Activated T-helper 17 cell treated with anti-CD3 and anti-CD28 coated beads, Interleukin-2, amount 50 U/mL, for 72 hours (primary cell): ENCODE results near the gene MPP4. TPM values are rescaled to one million over a fixed set of nuclear protein-coding genes. Genes with fewer than 3 reads are reported as not detected.

Experiments
- ATAC-seq: fragments of 150-1000 bp; cut with Tn5 transposase; replicated peaks from 2 replicates; pipeline ENCODE4 v1.10.0; 2021; ENCODE audit warnings: mild to moderate bottlenecking, moderate library complexity
- H3K27ac Mint-ChIP-seq: one replicate; pipeline ENCODE4 v1.8.0; 2022; ENCODE audit warnings: mixed read lengths
- H3K27me3 Mint-ChIP-seq: one replicate; pipeline ENCODE4 v1.8.0; 2022; ENCODE audit warnings: mixed read lengths
- H3K36me3 Mint-ChIP-seq: one replicate; pipeline ENCODE4 v1.8.0; 2022; ENCODE audit warnings: low read depth, mild to moderate bottlenecking, mixed read lengths
- H3K4me1 Mint-ChIP-seq: one replicate; pipeline ENCODE4 v1.8.0; 2022; ENCODE audit warnings: mixed read lengths
- H3K4me3 Mint-ChIP-seq: one replicate; pipeline ENCODE4 v1.8.0; 2022; ENCODE audit warnings: mild to moderate bottlenecking, mixed read lengths
- H3K9me3 Mint-ChIP-seq: one replicate; pipeline ENCODE4 v1.8.0; 2022; ENCODE audit warnings: mixed read lengths
- total RNA-seq, 2 donors: library from RNA; stranded (reverse); gene quantifications; one replicate each; pipeline ENCODE4 v1.2.3, GENCODE V29; 2022

Gene MPP4
- total RNA-seq, 2 donors from 2014 or later, result not detected

- Mint-ChIP-seq H3K36me3 (no peaks in the 10 kb centered on the region), H3K4me1 (no peaks in the 10 kb centered on the region), H3K27ac (no peak overlapping the region), H3K9me3 (no peaks in the 10 kb centered on the region), H3K27me3 (peaks cover 27% of the 10 kb centered on the region), H3K4me3 (no peak overlapping the region)
- no peak for ATAC-seq
Observed at GRCh38 chr2:201656740-201657139, 41.7 kb downstream of the MPP4 start.

DNA sequence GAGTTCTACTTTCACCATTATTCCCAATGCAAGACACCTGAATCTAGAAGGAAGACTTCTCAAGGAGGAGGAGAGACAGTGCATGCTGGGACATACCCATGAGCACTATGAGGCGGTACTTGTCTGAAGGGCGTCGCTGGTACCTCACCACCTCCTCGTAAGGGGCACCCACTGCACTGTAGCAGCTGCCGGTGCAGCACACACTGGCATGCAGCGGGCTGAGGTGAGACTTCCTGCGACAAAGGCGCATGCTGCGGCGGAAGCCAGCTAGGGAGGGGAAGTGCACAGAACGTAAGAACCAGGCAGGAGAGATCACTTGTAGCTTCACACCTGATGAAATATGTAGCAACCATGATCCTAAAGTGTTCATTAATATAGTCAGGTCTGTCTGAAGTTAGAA, 42.3 kb downstream of the MPP4 start:
- no peak for ATAC-seq
- Mint-ChIP-seq H3K4me3 (no peak overlapping the region), H3K4me1 (no peaks in the 10 kb centered on the region), H3K36me3 (no peaks in the 10 kb centered on the region), H3K27me3 (peaks cover 27% of the 10 kb centered on the region), H3K27ac (no peak overlapping the region), H3K9me3 (no peaks in the 10 kb centered on the region)

- no peak overlapping the region for H3K4me3 Mint-ChIP-seq
Observed at GRCh38 chr2:201654616-201655384, 43.6 kb downstream of the MPP4 start.

DNA sequence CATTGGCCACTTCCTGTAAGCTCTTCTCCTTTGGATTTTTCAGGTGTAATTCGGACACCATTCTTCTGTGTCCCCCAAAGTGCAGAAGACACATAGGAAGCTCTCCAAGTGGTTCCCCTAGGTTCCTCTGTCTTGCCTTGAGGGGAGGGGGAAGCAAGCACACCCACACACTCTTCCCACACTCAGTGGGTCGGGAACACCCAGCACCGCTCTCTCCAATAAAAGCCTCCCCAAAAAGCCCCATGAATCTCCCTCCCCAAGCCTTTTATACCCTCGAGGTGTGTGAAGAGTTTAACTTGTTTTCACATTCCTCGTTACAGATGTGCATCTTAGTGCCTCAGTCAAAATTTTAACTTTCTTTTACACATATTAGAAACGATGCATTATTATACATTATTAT, 45.2 kb downstream of the MPP4 start:
- no peaks in the 10 kb centered on the region for H3K4me1 Mint-ChIP-seq
- no peak overlapping the region for H3K27ac Mint-ChIP-seq

More at GRCh38 chr2:201654616-201655384, 43.6 kb downstream of the MPP4 start:
- Mint-ChIP-seq H3K4me1 (no peaks in the 10 kb centered on the region), H3K9me3 (no peaks in the 10 kb centered on the region), H3K27me3 (peaks cover 27% of the 10 kb centered on the region), H3K27ac (no peak overlapping the region), H3K36me3 (no peaks in the 10 kb centered on the region)
- no peak for ATAC-seq

GRCh38 chr2:201649442-201649841, 49.0 kb downstream of the MPP4 start:
- Mint-ChIP-seq H3K9me3 (no peaks in the 10 kb centered on the region), H3K4me3 (no peak overlapping the region), H3K36me3 (no peaks in the 10 kb centered on the region), H3K27ac (no peak overlapping the region), H3K27me3 (peaks cover 13% of the 10 kb centered on the region), H3K4me1 (no peaks in the 10 kb centered on the region)
- ATAC-seq, result no peak

More for the DNA sequence above, 45.2 kb downstream of the MPP4 start:
- Mint-ChIP-seq H3K36me3 (no peaks in the 10 kb centered on the region), H3K4me3 (no peak overlapping the region), H3K27me3 (peaks cover 24% of the 10 kb centered on the region), H3K9me3 (no peaks in the 10 kb centered on the region)
- ATAC-seq, result no peak

DNA sequence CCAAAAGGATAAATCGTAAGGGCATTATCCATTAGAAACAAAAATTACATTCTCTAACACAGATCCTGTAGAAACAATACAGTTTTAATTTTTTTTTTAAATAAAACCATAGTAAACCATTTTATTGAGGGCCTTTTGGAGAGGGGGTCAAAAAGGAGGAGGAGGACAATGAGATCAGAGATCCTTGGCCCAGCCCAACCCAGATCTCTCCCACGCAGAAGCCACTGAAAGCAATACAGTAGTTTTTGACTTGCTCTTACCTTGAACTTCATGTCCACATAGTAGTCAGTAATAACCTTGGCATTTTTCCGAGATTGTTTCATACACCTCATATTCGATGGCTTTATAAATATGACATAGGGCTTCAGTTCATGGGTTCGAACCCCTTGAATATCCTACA, 51.0 kb downstream of the MPP4 start:
- H3K27ac Mint-ChIP-seq, result no peak overlapping the region
- no peaks in the 10 kb centered on the region for H3K9me3 Mint-ChIP-seq
- peaks cover 2% of the 10 kb centered on the region for H3K27me3 Mint-ChIP-seq
- H3K4me1 Mint-ChIP-seq, result peaks cover 6% of the 10 kb centered on the region
- peaks cover 2% of the 10 kb centered on the region for H3K36me3 Mint-ChIP-seq
- ATAC-seq, result no peak
- H3K4me3 Mint-ChIP-seq, result no peak overlapping the region

- ATAC-seq, result no peak
- H3K9me3 Mint-ChIP-seq, result no peaks in the 10 kb centered on the region
- H3K27me3 Mint-ChIP-seq, result no peaks in the 10 kb centered on the region
- H3K27ac Mint-ChIP-seq, result no peak overlapping the region
- peaks cover 6% of the 10 kb centered on the region for H3K36me3 Mint-ChIP-seq
- peaks cover 10% of the 10 kb centered on the region for H3K4me1 Mint-ChIP-seq
- H3K4me3 Mint-ChIP-seq, result peak overlapping the region; percentile 91
Observed at GRCh38 chr2:201644001-201644400, 54.4 kb downstream of the MPP4 start.

DNA sequence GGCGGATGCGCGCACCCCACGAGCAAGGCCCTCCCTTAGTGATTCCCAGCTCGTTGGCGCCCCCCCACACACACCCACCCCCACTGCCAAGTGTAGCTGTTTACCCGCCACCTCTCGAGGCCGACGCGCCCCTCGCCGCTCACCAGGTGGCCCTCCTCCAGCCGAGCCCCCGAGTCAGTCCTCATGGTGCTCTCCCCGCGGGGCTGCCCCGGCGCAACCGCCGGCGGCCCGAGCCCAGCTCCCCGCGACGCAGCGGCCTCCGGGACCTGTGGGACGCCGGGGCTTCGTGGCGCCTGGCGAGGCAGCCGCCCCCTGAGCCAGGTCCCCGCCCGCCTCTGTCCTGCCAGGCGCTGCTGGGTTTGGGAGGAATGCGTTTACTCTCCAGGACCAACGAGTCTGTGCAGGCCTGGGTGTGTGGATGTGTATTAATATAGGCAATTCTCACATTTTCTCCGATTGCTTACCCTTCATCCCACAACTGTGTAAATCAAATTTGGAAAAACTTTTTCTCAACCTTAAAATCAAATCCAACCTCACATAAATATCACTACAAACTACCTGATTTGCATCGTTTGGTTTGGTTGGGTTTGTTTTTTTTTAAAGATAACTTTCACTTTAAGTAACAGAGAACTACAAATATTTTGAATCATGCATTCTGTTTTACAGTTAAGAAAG, 55.1 kb downstream of the MPP4 start, which contains the start of gene TMEM237:
Gene TMEM237, minus strand, starts transcription at position 288 of the 675 bp plus-strand sequence. Its CDS starts 103 bp downstream, at position 185.
- peak within 1 kb of the TSS; percentile 93 for H3K27ac Mint-ChIP-seq
- ATAC-seq, result peak; percentile 51
- H3K9me3 Mint-ChIP-seq, result no peaks in the 10 kb centered on the region
- H3K27me3 Mint-ChIP-seq, result no peaks in the 10 kb centered on the region
- H3K36me3 Mint-ChIP-seq, result peaks cover 6% of the 10 kb centered on the region
- peaks cover 10% of the 10 kb centered on the region for H3K4me1 Mint-ChIP-seq
- peak within 1 kb of the TSS; percentile 91 for H3K4me3 Mint-ChIP-seq

DNA sequence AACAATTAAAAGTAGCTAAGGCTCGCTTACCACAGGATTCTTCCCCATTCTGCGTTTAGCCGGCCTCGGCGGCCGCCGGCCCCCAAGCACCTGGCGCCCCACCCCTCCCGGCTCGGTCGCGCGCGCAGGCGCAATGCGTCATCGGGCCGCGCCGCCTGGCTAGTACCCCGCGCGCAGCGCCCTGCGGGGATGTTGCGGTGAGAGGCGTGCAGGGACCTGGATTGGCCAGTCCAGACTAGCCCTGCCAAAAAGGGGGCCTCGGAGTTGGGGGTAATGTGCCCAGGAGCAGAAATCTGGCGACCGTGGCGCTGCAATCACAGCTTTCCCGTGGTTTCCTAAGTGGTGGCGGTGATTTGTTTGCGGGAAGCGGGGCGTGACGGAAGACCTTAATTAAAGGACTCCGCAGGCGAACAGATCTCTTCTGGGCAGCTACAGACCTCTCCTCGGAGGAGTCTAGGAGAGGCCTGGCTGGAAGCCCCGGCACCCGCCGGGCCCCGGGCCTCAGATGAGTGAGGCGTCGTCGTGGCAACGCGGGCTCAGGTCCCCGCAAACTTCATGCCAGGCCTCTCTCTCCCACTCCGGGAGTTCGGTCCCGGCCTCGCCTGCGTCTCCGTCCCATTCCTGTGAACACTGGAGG, 55.7 kb downstream of the MPP4 start:
- H3K27ac Mint-ChIP-seq, result peak overlapping the region; percentile 93
- ATAC-seq, result peak; percentile 91
- no peaks in the 10 kb centered on the region for H3K9me3 Mint-ChIP-seq
- H3K4me1 Mint-ChIP-seq, result peaks cover 10% of the 10 kb centered on the region
- H3K36me3 Mint-ChIP-seq, result peaks cover 6% of the 10 kb centered on the region
- H3K4me3 Mint-ChIP-seq, result peak overlapping the region; percentile 91
- no peaks in the 10 kb centered on the region for H3K27me3 Mint-ChIP-seq

- Mint-ChIP-seq H3K27me3 (no peaks in the 10 kb centered on the region), H3K4me3 (peak overlapping the region; percentile 91)
- ATAC-seq, result peak; percentile 67
Observed at GRCh38 chr2:201642086-201642578, 56.3 kb downstream of the MPP4 start.

DNA sequence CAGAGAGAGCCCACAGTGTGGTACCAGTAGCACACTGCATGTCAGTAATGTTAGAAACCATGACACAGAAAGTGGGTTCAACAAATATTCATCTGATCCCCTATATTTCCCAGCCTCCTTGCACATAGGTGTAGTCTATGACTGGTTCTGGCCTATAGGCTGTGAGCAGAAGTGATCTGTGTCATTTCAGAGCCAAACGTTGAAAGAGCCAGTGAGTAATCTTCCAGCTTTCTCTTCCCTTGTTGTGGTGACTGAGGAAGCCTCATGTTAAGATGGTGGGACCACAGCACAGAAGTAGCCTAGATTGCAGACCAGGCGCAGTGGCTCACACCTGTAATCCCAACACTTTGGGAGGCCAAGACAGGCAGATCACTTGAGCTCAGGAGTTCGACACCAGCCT, 59.2 kb downstream of the MPP4 start:
- no peak overlapping the region for H3K27ac Mint-ChIP-seq
- no peak overlapping the region for H3K4me3 Mint-ChIP-seq
- peaks cover 10% of the 10 kb centered on the region for H3K4me1 Mint-ChIP-seq
- peaks cover 26% of the 10 kb centered on the region for H3K36me3 Mint-ChIP-seq
- peak; percentile 46 for ATAC-seq
- H3K27me3 Mint-ChIP-seq, result no peaks in the 10 kb centered on the region
- H3K9me3 Mint-ChIP-seq, result no peaks in the 10 kb centered on the region

More at GRCh38 chr2:201642086-201642578, 56.3 kb downstream of the MPP4 start:
- Mint-ChIP-seq H3K9me3 (no peaks in the 10 kb centered on the region), H3K36me3 (peaks cover 6% of the 10 kb centered on the region), H3K27ac (peak overlapping the region; percentile 93), H3K4me1 (peaks cover 10% of the 10 kb centered on the region)

GRCh38 chr2:201638326-201638725, 60.1 kb downstream of the MPP4 start:
- no peak for ATAC-seq
- H3K4me3 Mint-ChIP-seq, result no peak overlapping the region

DNA sequence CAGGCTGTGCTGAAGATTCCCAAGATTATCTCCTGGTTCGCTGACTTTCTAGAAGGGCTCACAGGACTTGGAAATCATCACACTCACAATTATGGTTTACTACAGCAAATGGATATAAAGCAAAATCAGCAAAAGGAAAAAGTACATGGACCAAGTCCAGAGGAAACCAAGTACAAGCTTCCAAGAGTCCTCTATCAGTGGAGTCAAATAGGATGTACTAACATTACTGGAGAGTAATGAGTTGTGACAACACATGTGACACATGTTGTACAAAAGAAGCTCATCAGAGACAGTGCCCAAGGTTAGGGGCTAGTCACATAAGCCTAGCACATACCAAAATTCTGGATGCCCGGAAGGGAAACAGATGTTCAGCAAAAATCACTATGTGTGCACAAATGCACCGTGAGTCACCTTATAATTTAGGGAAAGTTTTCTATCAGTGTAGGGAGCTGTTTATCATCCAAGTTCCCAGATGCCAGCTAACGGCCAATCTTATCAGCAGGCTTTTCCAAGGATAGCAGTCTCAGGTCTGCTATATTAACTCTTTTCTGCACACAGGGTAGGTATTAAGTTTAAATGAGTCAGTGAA, 64.7 kb downstream of the MPP4 start:
- no peak for ATAC-seq
- no peaks in the 10 kb centered on the region for H3K9me3 Mint-ChIP-seq
- H3K36me3 Mint-ChIP-seq, result peaks cover 44% of the 10 kb centered on the region
- no peak overlapping the region for H3K27ac Mint-ChIP-seq
- H3K4me3 Mint-ChIP-seq, result no peak overlapping the region
- H3K27me3 Mint-ChIP-seq, result no peaks in the 10 kb centered on the region
- H3K4me1 Mint-ChIP-seq, result no peaks in the 10 kb centered on the region

More at GRCh38 chr2:201638326-201638725, 60.1 kb downstream of the MPP4 start:
- peaks cover 4% of the 10 kb centered on the region for H3K4me1 Mint-ChIP-seq
- H3K36me3 Mint-ChIP-seq, result peaks cover 28% of the 10 kb centered on the region
- H3K27ac Mint-ChIP-seq, result no peak overlapping the region
- H3K27me3 Mint-ChIP-seq, result no peaks in the 10 kb centered on the region
- H3K9me3 Mint-ChIP-seq, result no peaks in the 10 kb centered on the region

DNA sequence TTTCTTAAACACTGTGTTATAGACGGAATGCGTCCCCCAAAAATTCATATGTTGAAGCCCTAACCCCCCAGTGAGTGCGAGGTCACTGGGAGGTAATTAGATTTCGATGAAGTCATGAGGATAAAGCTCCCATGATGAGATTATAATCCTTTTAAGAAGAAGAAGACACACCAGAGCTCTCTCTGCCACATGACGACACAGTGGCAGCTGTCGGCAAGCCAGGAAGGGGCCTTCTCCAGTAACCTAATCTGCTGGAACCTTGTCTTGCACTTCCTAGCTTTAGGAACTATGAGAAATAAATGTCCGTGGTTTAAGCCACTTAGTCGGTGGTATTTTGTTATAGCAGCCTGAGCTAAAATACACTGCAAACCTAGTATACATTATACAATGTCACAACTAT, 67.4 kb downstream of the MPP4 start:
- peaks cover 40% of the 10 kb centered on the region for H3K36me3 Mint-ChIP-seq
- no peak overlapping the region for H3K4me3 Mint-ChIP-seq
- H3K27ac Mint-ChIP-seq, result no peak overlapping the region
- no peaks in the 10 kb centered on the region for H3K9me3 Mint-ChIP-seq
- H3K4me1 Mint-ChIP-seq, result no peaks in the 10 kb centered on the region
- no peak for ATAC-seq
- H3K27me3 Mint-ChIP-seq, result no peaks in the 10 kb centered on the region
